HepG2 (cell line): ENCODE results near the gene NRN1L. TPM values are rescaled to one million over a fixed set of nuclear protein-coding genes. Genes with fewer than 3 reads are reported as not detected.

Experiments used
- ARID2 ChIP-seq: sonication (generic); formaldehyde crosslinking; IDR thresholded peaks from 2 replicates; pipeline ENCODE4 v1.8.1; 2022; ENCODE audit warnings: mild to moderate bottlenecking, missing genetic modification reagents, borderline replicate concordance
- ARID4A ChIP-seq: sonication (generic); formaldehyde crosslinking; IDR thresholded peaks from 2 replicates; pipeline ENCODE4 v1.5.0; 2020; ENCODE audit warnings: mild to moderate bottlenecking, missing genetic modification reagents, borderline replicate concordance
- EEA1 ChIP-seq: sonication (generic); formaldehyde crosslinking; IDR thresholded peaks from 2 replicates; pipeline ENCODE4 v1.5.1; 2020; ENCODE audit warnings: mild to moderate bottlenecking, missing genetic modification reagents, borderline replicate concordance
- EHMT2 ChIP-seq: fragments of 200-600 bp; sonication (generic); IDR thresholded peaks from 2 replicates; pipeline ENCODE4 v1.7.0; 2017; ENCODE audit warnings: antibody characterized with exemption, low read depth, low read length, borderline replicate concordance
- ELF4 ChIP-seq: sonication (generic); formaldehyde crosslinking; IDR thresholded peaks from 2 replicates; pipeline ENCODE4 v1.5.0; 2020; ENCODE audit warnings: missing genetic modification reagents, mild to moderate bottlenecking, moderate library complexity, borderline replicate concordance
- HINFP ChIP-seq: sonication (generic); formaldehyde crosslinking; IDR thresholded peaks from 2 replicates; pipeline ENCODE4 v1.4.0; 2020; ENCODE audit warnings: low read depth, mild to moderate bottlenecking, missing genetic modification reagents
- HNRNPUL1 ChIP-seq: fragments of 200-400 bp; formaldehyde crosslinking; IDR thresholded peaks from 2 replicates; pipeline ENCODE4 v1.6.1; 2017; ENCODE audit warnings: low read depth, mild to moderate bottlenecking, low read length, moderate library complexity
- MBNL3 ChIP-seq: fragments of 250-450 bp; sonication (Bioruptor Pico); conservative IDR thresholded peaks from 2 replicates; pipeline ENCODE4 v1.8.0; 2022; ENCODE audit warnings: mild to moderate bottlenecking, inconsistent platforms
- NFE2 ChIP-seq: sonication (generic); formaldehyde crosslinking; IDR thresholded peaks from 2 replicates; pipeline ENCODE4 v1.4.0; 2020; ENCODE audit warnings: missing genetic modification reagents
- PLRG1 ChIP-seq: fragments of 450-650 bp; conservative IDR thresholded peaks from 2 replicates; pipeline ENCODE4 v1.6.1; 2016
- RAD21 ChIP-seq: fragments of 450-650 bp; formaldehyde crosslinking; IDR thresholded peaks from 2 replicates; pipeline ENCODE4 v1.5.0; 2020; ENCODE audit warnings: mild to moderate bottlenecking
- RBAK ChIP-seq: sonication (generic); formaldehyde crosslinking; IDR thresholded peaks from 2 replicates; pipeline ENCODE4 v1.5.1; 2020; ENCODE audit warnings: mild to moderate bottlenecking, missing genetic modification reagents
- RNF219 ChIP-seq: sonication (generic); formaldehyde crosslinking; IDR thresholded peaks from 2 replicates; pipeline ENCODE4 v1.5.0; 2020; ENCODE audit warnings: mild to moderate bottlenecking, missing genetic modification reagents
- RXRB ChIP-seq: IDR thresholded peaks from 2 replicates; pipeline ENCODE4 v1.6.1; 2016; ENCODE audit warnings: borderline replicate concordance, missing genetic modification reagents, missing compliant biosample characterization
- SRF ChIP-seq: IDR thresholded peaks from 2 replicates; pipeline ENCODE4 v1.6.1; 2011; ENCODE audit warnings: mild to moderate bottlenecking, low read depth, low read length, moderate library complexity
- ZBTB1 ChIP-seq: sonication (generic); formaldehyde crosslinking; IDR thresholded peaks from 2 replicates; pipeline ENCODE4 v1.4.0; 2020; ENCODE audit warnings: missing genetic modification reagents, borderline replicate concordance
- ZBTB7B ChIP-seq: sonication (generic); formaldehyde crosslinking; IDR thresholded peaks from 2 replicates; pipeline ENCODE4 v1.4.0; 2020; ENCODE audit warnings: missing genetic modification reagents
- ZC3H4 ChIP-seq: sonication (generic); formaldehyde crosslinking; IDR thresholded peaks from 2 replicates; pipeline ENCODE4 v1.4.0; 2020; ENCODE audit warnings: missing genetic modification reagents, borderline replicate concordance
- ZIK1 ChIP-seq: sonication (generic); formaldehyde crosslinking; IDR thresholded peaks from 2 replicates; pipeline ENCODE4 v1.5.0; 2020; ENCODE audit warnings: mild to moderate bottlenecking, low read depth, missing genetic modification reagents, borderline replicate concordance
- ZNF367 ChIP-seq: sonication (generic); formaldehyde crosslinking; IDR thresholded peaks from 2 replicates; pipeline ENCODE4 v1.4.0; 2020; ENCODE audit warnings: missing genetic modification reagents, borderline replicate concordance
- ZNF569 ChIP-seq: sonication (generic); formaldehyde crosslinking; IDR thresholded peaks from 2 replicates; pipeline ENCODE4 v1.5.0; 2020; ENCODE audit warnings: mild to moderate bottlenecking, missing genetic modification reagents, moderate library complexity, borderline replicate concordance
- polyA plus RNA-seq, 8 experiments: library from polyadenylated mRNA; depleted of rRNA in 3 of 8; stranded (reverse) in 7 of 8; unstranded in 1 of 8; fragments of >200 nt; fragmentation: Illumina TruSeq in 4 of 8; extraction: Trizol in 4 of 8; gene quantifications; 2 replicates each; pipeline versions ENCODE4 v1.2.1 to v1.2.3, GENCODE V29; 2011 to 2016; ENCODE audit warnings: low read depth in 4 of 8, missing spikeins in 1 of 8, mixed read lengths in 1 of 8; ENCODE audit not compliant: insufficient read depth in 1 of 8
- total RNA-seq, 5 experiments: library from RNA; depleted of rRNA; stranded (reverse); fragments of >200 nt; fragmentation: Illumina TruSeq; extraction: Trizol; gene quantifications; 2 replicates each; pipeline ENCODE4 v1.2.3, GENCODE V29; 2016; ENCODE audit warnings: low read depth in 1 of 5

The NRN1L gene
- total and polyA plus RNA-seq, 2 of the 13 experiments (the other 11 are each of a cell fraction or from before 2014, with no cell fraction given) = 0.53 to 1.2 TPM

GRCh38 chr16:67892899-67893742, 8.4 kb downstream of the NRN1L start, which contains the start of gene PSKH1 (continued):
- TF ChIP-seq RNF219 (CRISPR knock-in tag) = 0 out of 2 replicates have a peak, but pooled peaks have one; percentile 44
- no peak for TF ChIP-seq HNRNPUL1
- peak; percentile 68 for TF ChIP-seq SRF
- no peak for TF ChIP-seq ELF4
- no peak for TF ChIP-seq ZBTB1 (CRISPR knock-in tag)
- no peak for TF ChIP-seq NFE2 (CRISPR knock-in tag)
- TF ChIP-seq RBAK (CRISPR knock-in tag) = no peak
- TF ChIP-seq RAD21 (CRISPR knock-in tag) = peak; percentile 67
- peak; percentile 93 for TF ChIP-seq ARID4A (CRISPR knock-in tag)
- TF ChIP-seq ZNF569 (CRISPR knock-in tag) = no peak
- TF ChIP-seq ZBTB7B (CRISPR knock-in tag) = no peak
- TF ChIP-seq ZC3H4 (CRISPR knock-in tag) = no peak
- TF ChIP-seq ZIK1 (CRISPR knock-in tag) = peak; percentile 23; the same call in 1 of the 2 replicates
- no peak for TF ChIP-seq ARID2 (CRISPR knock-in tag)
- no peak for TF ChIP-seq PLRG1
- peak; percentile 45; the same call in 1 of the 2 replicates for TF ChIP-seq ZNF367 (CRISPR knock-in tag)
- no peak for TF ChIP-seq MBNL3 (CRISPR knock-in tag)
- peak; percentile 30; the same call in 1 of the 2 replicates for TF ChIP-seq RXRB
- no peak for TF ChIP-seq EHMT2
- peak; percentile 84; the same call in 1 of the 2 replicates for TF ChIP-seq EEA1
- TF ChIP-seq HINFP = 0 out of 2 replicates have a peak, but pooled peaks have one; percentile 58
